ENCODE data around the gene DBP.
A peak's percentile ranks its signal among the peaks of the same experiment; 100 is the strongest.

The DBP gene

DNA sequence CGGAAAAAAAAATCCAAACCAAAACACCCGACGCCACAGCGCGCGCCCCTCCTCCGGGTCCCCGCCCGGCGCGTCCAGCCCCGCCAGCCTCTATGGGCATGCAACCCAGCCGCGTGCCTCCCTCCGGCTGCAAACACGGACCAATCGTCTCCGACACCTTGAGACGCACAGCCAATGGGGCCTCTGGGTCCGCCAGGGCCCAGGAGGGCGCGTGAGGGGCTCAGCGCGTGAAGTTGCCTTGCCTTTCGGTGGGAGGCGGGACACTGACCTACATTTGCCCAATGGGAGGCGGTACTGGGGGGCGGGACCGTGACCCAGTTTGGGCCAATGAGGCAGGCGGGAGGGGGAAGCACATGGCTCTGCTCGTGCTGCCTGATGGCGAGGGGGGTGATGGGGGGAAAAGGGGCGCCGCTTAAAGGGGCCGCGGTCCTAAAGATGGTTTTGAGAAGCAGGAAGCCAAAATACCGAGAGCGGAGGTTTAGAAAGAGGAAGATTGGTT, 319 bp upstream of the DBP start (continued):
- TF ChIP-seq ZNF184 (tag by site-specific recombination; IDR thresholded peaks at IDR 0.05) (no peak), ZNF354C (tag by site-specific recombination; IDR thresholded peaks at IDR 0.05; ENCODE audit: borderline replicate concordance, low read depth) (no peak), ZNF239 (tag by site-specific recombination; IDR thresholded peaks at IDR 0.05) (no peak), ZEB2 (tag by site-specific recombination; IDR thresholded peaks at IDR 0.05) (no peak), ZNF529 (tag by site-specific recombination; IDR thresholded peaks at IDR 0.05; ENCODE audit: insufficient replicate concordance) (no peak), ZNF600 (tag by site-specific recombination; IDR thresholded peaks at IDR 0.05) (no peak), ZNF23 (tag by site-specific recombination; IDR thresholded peaks at IDR 0.05; ENCODE audit: borderline replicate concordance) (no peak), ZNF311 (tag by site-specific recombination; IDR thresholded peaks at IDR 0.05; ENCODE audit: borderline replicate concordance) (no peak), ZNF174 (tag by site-specific recombination; IDR thresholded peaks at IDR 0.05) (no peak), ZSCAN23 (tag by site-specific recombination; IDR thresholded peaks at IDR 0.05) (no peak), ZNF138 (tag by site-specific recombination; IDR thresholded peaks at IDR 0.05; ENCODE audit: borderline replicate concordance) (no peak), ZBTB8A (tag by site-specific recombination; IDR thresholded peaks at IDR 0.05) (peak; percentile 100), GFI1B (tag by site-specific recombination; IDR thresholded peaks at IDR 0.05) (no peak), ZNF248 (tag by site-specific recombination; IDR thresholded peaks at IDR 0.05) (no peak), ZNF510 (tag by site-specific recombination; IDR thresholded peaks at IDR 0.05; ENCODE audit: insufficient replicate concordance) (no peak), SCRT1 (tag by site-specific recombination; IDR thresholded peaks at IDR 0.05; ENCODE audit: borderline replicate concordance) (no peak), ZNF530 (tag by site-specific recombination; IDR thresholded peaks at IDR 0.05; ENCODE audit: low read depth) (no peak)
- TF ChIP-seq, protein P1, sequence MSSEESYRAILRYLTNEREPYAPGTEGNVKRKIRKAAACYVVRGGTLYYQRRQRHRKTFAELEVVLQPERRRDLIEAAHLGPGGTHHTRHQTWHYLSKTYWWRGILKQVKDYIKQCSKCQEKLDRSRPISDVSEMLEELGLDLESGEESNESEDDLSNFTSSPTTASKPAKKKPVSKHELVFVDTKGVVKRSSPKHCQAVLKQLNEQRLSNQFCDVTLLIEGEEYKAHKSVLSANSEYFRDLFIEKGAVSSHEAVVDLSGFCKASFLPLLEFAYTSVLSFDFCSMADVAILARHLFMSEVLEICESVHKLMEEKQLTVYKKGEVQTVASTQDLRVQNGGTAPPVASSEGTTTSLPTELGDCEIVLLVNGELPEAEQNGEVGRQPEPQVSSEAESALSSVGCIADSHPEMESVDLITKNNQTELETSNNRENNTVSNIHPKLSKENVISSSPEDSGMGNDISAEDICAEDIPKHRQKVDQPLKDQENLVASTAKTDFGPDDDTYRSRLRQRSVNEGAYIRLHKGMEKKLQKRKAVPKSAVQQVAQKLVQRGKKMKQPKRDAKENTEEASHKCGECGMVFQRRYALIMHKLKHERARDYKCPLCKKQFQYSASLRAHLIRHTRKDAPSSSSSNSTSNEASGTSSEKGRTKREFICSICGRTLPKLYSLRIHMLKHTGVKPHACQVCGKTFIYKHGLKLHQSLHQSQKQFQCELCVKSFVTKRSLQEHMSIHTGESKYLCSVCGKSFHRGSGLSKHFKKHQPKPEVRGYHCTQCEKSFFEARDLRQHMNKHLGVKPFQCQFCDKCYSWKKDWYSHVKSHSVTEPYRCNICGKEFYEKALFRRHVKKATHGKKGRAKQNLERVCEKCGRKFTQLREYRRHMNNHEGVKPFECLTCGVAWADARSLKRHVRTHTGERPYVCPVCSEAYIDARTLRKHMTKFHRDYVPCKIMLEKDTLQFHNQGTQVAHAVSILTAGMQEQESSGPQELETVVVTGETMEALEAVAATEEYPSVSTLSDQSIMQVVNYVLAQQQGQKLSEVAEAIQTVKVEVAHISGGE (tag by site-specific recombination; conservative IDR thresholded peaks at IDR 0.05; ENCODE audit: low read depth), result no peak
- TF ChIP-seq, protein P2, sequence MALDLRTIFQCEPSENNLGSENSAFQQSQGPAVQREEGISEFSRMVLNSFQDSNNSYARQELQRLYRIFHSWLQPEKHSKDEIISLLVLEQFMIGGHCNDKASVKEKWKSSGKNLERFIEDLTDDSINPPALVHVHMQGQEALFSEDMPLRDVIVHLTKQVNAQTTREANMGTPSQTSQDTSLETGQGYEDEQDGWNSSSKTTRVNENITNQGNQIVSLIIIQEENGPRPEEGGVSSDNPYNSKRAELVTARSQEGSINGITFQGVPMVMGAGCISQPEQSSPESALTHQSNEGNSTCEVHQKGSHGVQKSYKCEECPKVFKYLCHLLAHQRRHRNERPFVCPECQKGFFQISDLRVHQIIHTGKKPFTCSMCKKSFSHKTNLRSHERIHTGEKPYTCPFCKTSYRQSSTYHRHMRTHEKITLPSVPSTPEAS (tag by site-specific recombination; IDR thresholded peaks at IDR 0.05), result no peak
- TF ChIP-seq, protein P3, sequence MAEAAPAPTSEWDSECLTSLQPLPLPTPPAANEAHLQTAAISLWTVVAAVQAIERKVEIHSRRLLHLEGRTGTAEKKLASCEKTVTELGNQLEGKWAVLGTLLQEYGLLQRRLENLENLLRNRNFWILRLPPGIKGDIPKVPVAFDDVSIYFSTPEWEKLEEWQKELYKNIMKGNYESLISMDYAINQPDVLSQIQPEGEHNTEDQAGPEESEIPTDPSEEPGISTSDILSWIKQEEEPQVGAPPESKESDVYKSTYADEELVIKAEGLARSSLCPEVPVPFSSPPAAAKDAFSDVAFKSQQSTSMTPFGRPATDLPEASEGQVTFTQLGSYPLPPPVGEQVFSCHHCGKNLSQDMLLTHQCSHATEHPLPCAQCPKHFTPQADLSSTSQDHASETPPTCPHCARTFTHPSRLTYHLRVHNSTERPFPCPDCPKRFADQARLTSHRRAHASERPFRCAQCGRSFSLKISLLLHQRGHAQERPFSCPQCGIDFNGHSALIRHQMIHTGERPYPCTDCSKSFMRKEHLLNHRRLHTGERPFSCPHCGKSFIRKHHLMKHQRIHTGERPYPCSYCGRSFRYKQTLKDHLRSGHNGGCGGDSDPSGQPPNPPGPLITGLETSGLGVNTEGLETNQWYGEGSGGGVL (tag by site-specific recombination; IDR thresholded peaks at IDR 0.05), result peak; percentile 94
- TF ChIP-seq, protein P4, sequence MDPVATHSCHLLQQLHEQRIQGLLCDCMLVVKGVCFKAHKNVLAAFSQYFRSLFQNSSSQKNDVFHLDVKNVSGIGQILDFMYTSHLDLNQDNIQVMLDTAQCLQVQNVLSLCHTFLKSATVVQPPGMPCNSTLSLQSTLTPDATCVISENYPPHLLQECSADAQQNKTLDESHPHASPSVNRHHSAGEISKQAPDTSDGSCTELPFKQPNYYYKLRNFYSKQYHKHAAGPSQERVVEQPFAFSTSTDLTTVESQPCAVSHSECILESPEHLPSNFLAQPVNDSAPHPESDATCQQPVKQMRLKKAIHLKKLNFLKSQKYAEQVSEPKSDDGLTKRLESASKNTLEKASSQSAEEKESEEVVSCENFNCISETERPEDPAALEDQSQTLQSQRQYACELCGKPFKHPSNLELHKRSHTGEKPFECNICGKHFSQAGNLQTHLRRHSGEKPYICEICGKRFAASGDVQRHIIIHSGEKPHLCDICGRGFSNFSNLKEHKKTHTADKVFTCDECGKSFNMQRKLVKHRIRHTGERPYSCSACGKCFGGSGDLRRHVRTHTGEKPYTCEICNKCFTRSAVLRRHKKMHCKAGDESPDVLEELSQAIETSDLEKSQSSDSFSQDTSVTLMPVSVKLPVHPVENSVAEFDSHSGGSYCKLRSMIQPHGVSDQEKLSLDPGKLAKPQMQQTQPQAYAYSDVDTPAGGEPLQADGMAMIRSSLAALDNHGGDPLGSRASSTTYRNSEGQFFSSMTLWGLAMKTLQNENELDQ (tag by site-specific recombination; IDR thresholded peaks at IDR 0.05; ENCODE audit: low read depth), result no peak
- TF ChIP-seq, protein P5, sequence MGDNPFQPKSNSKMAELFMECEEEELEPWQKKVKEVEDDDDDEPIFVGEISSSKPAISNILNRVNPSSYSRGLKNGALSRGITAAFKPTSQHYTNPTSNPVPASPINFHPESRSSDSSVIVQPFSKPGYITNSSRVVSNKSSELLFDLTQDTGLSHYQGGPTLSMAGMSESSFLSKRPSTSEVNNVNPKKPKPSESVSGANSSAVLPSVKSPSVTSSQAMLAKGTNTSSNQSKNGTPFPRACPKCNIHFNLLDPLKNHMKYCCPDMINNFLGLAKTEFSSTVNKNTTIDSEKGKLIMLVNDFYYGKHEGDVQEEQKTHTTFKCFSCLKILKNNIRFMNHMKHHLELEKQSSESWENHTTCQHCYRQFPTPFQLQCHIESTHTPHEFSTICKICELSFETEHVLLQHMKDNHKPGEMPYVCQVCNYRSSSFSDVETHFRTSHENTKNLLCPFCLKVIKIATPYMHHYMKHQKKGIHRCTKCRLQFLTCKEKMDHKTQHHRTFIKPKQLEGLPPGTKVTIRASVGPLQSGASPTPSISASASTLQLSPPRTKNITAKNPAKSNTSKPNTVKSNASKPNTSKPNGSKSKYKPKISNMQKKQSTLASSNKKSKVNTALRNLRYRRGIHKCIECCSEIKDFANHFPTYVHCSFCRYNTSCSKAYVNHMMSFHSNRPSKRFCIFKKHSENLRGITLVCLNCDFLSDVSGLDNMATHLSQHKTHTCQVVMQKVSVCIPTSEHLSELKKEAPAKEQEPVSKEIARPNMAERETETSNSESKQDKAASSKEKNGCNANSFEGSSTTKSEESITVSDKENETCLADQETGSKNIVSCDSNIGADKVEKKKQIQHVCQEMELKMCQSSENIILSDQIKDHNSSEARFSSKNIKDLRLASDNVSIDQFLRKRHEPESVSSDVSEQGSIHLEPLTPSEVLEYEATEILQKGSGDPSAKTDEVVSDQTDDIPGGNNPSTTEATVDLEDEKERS (tag by site-specific recombination; IDR thresholded peaks at IDR 0.05), result no peak
- TF ChIP-seq, protein P6, sequence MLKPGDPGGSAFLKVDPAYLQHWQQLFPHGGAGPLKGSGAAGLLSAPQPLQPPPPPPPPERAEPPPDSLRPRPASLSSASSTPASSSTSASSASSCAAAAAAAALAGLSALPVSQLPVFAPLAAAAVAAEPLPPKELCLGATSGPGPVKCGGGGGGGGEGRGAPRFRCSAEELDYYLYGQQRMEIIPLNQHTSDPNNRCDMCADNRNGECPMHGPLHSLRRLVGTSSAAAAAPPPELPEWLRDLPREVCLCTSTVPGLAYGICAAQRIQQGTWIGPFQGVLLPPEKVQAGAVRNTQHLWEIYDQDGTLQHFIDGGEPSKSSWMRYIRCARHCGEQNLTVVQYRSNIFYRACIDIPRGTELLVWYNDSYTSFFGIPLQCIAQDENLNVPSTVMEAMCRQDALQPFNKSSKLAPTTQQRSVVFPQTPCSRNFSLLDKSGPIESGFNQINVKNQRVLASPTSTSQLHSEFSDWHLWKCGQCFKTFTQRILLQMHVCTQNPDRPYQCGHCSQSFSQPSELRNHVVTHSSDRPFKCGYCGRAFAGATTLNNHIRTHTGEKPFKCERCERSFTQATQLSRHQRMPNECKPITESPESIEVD (tag by site-specific recombination; IDR thresholded peaks at IDR 0.05), result no peak
- TF ChIP-seq, protein P7, sequence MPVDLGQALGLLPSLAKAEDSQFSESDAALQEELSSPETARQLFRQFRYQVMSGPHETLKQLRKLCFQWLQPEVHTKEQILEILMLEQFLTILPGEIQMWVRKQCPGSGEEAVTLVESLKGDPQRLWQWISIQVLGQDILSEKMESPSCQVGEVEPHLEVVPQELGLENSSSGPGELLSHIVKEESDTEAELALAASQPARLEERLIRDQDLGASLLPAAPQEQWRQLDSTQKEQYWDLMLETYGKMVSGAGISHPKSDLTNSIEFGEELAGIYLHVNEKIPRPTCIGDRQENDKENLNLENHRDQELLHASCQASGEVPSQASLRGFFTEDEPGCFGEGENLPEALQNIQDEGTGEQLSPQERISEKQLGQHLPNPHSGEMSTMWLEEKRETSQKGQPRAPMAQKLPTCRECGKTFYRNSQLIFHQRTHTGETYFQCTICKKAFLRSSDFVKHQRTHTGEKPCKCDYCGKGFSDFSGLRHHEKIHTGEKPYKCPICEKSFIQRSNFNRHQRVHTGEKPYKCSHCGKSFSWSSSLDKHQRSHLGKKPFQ (tag by site-specific recombination; IDR thresholded peaks at IDR 0.05), result no peak
